Stimulated activated CD4-positive, alpha-beta T cell treated with anti-CD3 and anti-CD28 coated beads, Interleukin-2, amount 100 ng/mL, for 24 hours (primary cell): Measurements from ENCODE around the gene SHPK.
A peak's percentile ranks its signal among the peaks of the same experiment; 100 is the strongest.
"Not testable (repeated sequence)": the region's sequence is repeated elsewhere in the genome, so short reads cannot be mapped to it uniquely, and the experiment has no call there.

Experiments
- DNase-seq, 2 donors: peaks; one replicate each; pipeline ENCODE4 v3.0.0-alpha.2; 2020

Gene SHPK

DNA sequence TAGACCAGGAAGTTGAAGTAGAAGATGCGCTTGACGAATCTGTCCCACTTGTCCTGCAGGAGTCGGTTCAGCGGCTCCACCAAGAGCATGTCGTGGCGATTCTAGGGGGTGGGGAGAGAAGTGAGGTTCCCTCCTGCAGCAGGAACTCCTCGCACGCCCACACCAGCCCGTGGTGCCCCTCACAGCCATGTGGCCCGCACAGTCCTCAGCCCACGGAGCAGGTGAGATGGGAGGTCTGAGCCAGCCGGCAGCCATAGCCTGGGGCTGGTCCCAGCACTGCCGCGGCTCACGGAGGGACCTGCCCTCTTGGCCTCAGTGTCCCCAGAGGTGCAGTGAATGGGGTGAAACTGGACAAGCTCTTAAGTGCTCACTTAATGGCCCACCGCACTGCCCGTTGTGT is 50.2 kb downstream of the SHPK start:
- DNase-seq, result no peak

DNA sequence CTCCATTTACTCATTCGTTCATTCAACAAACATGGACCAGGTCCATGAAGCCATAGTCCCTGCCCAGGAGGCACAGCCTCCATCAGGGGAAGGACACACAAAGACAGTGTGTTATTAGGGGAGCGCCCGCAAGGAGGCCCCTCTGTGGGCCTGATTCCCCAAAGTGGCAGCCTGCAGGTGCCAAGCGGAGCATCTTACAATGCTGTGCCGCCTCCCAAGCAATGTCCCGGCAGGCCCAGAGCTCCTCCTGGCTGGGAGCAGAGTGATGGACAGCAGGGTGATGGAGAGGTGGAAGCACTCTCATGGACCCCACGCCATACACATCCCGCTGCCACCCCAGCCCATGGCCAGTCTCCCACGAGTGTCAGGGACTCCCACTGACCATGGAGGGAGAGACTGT is 52.6 kb downstream of the SHPK start:
- no peak for DNase-seq

- no peak for DNase-seq
Observed at GRCh38 chr17:3582915-3583314, 53.1 kb downstream of the SHPK start.

- DNase-seq, result not testable (repeated sequence)
Observed at GRCh38 chr17:3578667-3579066, 57.4 kb downstream of the SHPK start.

DNA sequence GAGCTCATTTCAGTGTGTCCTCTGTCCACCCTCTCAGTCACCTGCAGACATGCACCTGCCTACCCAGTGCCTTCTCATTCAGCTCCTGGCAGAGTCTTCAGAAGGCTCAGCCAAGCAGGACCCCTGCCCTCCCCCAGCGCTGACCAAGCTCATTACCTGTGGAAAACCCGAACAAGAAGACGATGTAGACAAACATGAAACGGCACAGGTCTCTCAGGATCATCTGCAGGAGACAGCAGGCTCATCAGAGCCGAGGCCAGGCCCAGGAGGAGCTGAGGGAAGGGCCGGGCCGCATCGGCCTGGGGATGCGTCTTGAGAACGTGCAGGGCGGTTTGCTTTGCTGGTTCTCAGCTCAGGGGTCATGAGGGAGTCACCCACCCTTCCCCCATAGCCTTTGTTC is 59.1 kb downstream of the SHPK start:
- DNase-seq, result no peak

DNA sequence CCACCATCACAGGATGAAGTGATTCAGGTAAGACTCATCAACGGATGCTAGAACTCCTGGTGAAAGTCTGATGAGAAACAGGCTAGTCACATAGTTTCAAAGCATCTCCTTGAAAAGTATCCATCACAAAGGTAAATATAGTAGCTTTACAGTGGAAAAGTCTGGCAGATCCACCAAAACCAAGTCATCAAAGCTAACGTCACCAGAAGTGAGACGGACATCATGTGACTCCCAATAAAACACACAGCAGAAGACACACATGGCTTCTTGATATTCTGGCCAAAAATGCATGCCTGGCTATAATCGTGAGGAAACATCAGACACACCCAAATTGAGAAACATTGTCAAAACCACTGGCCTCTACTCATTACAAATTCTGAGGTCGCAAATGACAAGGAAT is 60.5 kb downstream of the SHPK start:
- no peak for DNase-seq

GRCh38 chr17:3574231-3574630 is 61.8 kb downstream of the SHPK start:
- DNase-seq, result no peak

- DNase-seq, result no peak
Observed at GRCh38 chr17:3573246-3574100, 62.6 kb downstream of the SHPK start.

GRCh38 chr17:3572231-3572630 is 63.8 kb downstream of the SHPK start:
- DNase-seq, result no peak

DNA sequence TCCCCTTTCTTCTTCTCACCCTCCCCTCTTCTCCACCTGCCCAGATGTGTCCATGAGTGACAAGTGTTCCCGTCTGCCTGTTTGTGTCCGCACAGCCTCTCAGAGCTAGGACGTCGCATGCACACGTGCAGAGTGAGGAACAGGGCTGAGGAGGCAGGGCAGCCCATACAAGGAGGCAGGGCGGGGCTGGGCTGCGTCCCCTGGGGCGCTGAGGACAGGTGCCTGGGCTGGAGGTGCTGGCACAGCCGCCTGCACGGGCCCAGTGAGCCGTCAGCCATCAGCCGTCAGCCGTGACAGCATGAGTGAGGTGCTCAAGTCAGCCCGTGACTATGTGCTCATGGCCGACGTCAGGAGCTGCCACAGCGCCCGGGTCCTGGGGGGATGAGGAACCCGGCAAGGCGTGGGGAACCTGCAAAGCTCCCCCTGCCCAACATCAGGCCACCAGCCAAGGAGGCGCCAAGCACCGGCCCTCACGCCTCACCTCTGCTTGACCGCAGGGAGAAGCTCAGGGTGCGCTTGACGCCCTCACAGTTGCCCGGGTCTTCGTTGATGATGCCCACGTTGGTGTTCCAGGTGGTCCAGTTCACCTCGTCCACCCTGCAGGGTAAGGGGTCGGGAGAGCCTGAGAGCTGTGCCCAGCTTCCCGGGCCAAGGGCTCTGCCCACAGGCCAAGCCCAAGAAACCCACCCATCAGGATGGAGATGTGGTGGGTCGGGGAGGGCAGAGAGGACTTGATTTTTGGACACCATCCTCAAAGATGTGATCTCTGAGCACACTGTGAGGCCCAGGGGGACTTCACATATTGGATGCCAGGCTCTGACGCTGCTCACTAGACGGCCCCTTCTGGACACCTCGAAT is 64.8 kb downstream of the SHPK start:
- DNase-seq, result no peak

GRCh38 chr17:3569534-3570137 is 66.4 kb downstream of the SHPK start:
- DNase-seq, result no peak

DNA sequence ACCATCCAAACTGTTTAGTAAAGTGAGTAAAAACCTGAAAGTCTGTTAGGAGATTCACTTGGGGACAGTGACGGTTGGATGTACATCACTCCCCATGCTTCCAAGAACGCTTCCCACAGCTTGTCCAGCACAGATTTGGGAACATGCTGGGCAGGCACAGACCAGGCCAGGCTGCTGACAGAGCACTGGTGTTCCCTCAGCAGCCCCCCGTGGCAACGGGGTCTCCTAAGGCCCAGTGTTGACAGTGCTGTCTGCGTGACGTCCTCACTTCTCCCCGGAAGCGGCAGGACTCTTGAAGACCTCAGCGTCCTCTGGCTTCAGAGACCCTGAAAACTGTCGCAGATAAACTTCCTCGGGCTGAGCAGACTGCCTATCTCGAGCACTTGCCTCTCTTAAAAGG is 69.5 kb downstream of the SHPK start:
- DNase-seq, result no peak

- DNase-seq, result no peak
Observed at GRCh38 chr17:3565143-3565542, 70.9 kb downstream of the SHPK start.

GRCh38 chr17:3564241-3564640 is 71.8 kb downstream of the SHPK start:
- DNase-seq, result not testable (repeated sequence)

- no peak for DNase-seq
Observed at GRCh38 chr17:3559270-3559645, 76.8 kb downstream of the SHPK start.

DNA sequence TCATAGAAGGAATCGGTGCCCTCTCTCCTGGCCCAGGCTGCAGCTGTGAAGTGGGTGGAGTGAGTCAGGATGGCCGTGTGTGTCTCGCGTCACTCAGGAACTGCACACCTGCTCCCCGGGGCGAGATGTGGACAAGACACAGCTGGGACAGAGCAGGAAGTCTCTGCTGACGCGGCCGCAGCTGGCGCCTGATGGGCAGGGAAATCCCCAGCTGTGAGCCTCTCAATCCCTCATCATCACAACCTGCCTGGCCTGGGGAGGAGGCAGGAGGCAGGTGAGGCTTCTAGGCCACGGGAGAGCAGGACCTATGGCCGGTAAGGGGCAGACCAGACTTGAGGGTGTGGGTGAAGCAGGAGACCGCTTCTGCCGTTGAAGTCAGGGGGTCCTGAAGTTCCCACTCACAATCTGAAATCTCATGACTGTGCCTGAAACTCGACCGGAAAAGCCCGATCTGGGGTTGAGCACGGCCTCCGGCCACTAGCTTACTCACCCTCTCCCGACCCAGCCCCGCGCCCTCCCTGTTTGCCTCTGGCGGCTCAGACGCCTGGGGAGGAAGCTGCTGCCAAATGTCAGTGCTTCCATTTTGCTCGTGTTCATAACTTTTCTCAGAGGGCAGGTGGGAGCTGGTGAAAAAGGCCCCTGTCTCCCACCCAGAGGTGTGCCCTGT is 77.3 kb downstream of the SHPK start:
- peak; percentile 42 to 60 for DNase-seq
